Body of pancreas (tissue), 4 donors: ENCODE measurements around the gene FAM8A1.

Experiments
- POLR2A ChIP-seq, 3 donors: fragments of 450-650 bp; IDR thresholded peaks; one replicate each; pipeline ENCODE4 v1.6.1; 2016; ENCODE audit warnings: antibody characterized with exemption in 3 of 3, mild to moderate bottlenecking in 2 of 3
- TF ChIP-seq, protein P1 (sequence below), 7 experiments: fragments of 450-650 bp in 4 of 7; fragments of 200-600 bp in 3 of 7; sonication (generic) in 3 of 7; IDR thresholded peaks; one replicate each; pipeline ENCODE4 v1.5.1; 2016 to 2019; ENCODE audit warnings: antibody characterized with exemption in 7 of 7

DNA sequence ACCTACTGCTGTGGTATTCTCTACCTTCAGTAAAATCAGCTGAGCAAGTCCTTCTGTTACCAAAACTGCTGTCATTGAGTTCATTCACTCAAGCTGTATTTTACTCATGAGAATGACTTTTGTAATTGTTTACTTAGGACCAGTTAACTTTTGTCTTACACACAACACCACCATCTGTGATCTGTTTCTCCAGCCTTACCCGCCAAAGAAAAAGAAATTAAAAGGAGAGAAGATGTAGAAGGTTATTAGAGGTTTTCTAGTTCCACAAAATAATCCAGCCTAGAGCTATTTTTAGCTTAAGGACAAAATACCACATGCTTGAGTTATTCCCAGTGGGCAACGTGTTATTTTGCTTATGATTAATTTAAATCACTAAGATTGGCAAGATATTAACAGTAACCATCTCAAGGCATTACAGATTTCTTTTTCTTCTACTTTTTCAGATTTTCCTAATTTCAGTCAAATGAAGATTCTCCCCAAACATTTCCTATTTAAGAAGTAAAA, 38.2 kb downstream of the FAM8A1 start:
- no peak for TF ChIP-seq POLR2A (IDR thresholded peaks at IDR 0.05)
- TF ChIP-seq, protein P1, sequence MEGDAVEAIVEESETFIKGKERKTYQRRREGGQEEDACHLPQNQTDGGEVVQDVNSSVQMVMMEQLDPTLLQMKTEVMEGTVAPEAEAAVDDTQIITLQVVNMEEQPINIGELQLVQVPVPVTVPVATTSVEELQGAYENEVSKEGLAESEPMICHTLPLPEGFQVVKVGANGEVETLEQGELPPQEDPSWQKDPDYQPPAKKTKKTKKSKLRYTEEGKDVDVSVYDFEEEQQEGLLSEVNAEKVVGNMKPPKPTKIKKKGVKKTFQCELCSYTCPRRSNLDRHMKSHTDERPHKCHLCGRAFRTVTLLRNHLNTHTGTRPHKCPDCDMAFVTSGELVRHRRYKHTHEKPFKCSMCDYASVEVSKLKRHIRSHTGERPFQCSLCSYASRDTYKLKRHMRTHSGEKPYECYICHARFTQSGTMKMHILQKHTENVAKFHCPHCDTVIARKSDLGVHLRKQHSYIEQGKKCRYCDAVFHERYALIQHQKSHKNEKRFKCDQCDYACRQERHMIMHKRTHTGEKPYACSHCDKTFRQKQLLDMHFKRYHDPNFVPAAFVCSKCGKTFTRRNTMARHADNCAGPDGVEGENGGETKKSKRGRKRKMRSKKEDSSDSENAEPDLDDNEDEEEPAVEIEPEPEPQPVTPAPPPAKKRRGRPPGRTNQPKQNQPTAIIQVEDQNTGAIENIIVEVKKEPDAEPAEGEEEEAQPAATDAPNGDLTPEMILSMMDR (IDR thresholded peaks at IDR 0.05) = no peak
